DND-41 (cell line): ENCODE results near the gene BPIFB4.

Experiments
- ATAC-seq: fragments of 200-7000 bp; cut with Tn5 transposase; 3 replicates; pipeline ENCODE4 v1.9.1; 2021; ENCODE audit warnings: low read depth; ENCODE audit not compliant: insufficient read depth
- DNase-seq: peaks from one replicate; pipeline ENCODE4 v3.0.0-alpha.2; 2020
- H2AFZ ChIP-seq: 2 replicates; pipeline ENCODE4 v1.6.0; 2012; ENCODE audit warnings: low read depth, low read length
- H3K27ac ChIP-seq: 2 replicates; pipeline ENCODE4 v1.5.1; 2012; ENCODE audit warnings: low read length, inconsistent platforms
- H3K27me3 ChIP-seq: fragments of 200-600 bp; sonication (generic); 2 replicates; pipeline ENCODE4 v1.6.0; 2012; ENCODE audit warnings: low read length, mild to moderate bottlenecking, inconsistent platforms; ENCODE audit not compliant: insufficient read depth, poor library complexity
- H3K36me3 ChIP-seq: 2 replicates; pipeline ENCODE4 v1.5.1; 2012; ENCODE audit warnings: low read length, inconsistent platforms; ENCODE audit not compliant: insufficient read depth
- H3K4me1 ChIP-seq: 2 replicates; pipeline ENCODE4 v1.5.1; 2012; ENCODE audit warnings: mild to moderate bottlenecking, low read length; ENCODE audit not compliant: insufficient read depth
- H3K4me2 ChIP-seq: 2 replicates; pipeline ENCODE4 v1.6.0; 2012; ENCODE audit warnings: mild to moderate bottlenecking, moderate library complexity, low read length, inconsistent platforms; ENCODE audit not compliant: insufficient read depth
- H3K4me3 ChIP-seq, 2 experiments: fragments of 200-600 bp in 1 of 2; shearing (Covaris generic) in 1 of 2; 2 replicates each; pipeline ENCODE4 v1.5.1; 2012 to 2016; ENCODE audit warnings: inconsistent platforms in 2 of 2, low read length in 2 of 2, mild to moderate bottlenecking in 2 of 2, low read depth in 1 of 2, moderate library complexity in 1 of 2
- H3K79me2 ChIP-seq: 2 replicates; pipeline ENCODE4 v1.6.0; 2012; ENCODE audit warnings: low read length, inconsistent platforms; ENCODE audit not compliant: insufficient read depth
- H3K9ac ChIP-seq: 2 replicates; pipeline ENCODE4 v1.6.0; 2012; ENCODE audit warnings: low read depth, mild to moderate bottlenecking, inconsistent platforms, low read length, moderate library complexity
- H3K9me3 ChIP-seq: 2 replicates; pipeline ENCODE4 v1.5.1; 2012; ENCODE audit warnings: low read length, moderate library complexity, mild to moderate bottlenecking, inconsistent platforms; ENCODE audit not compliant: insufficient read depth, severe bottlenecking
- H4K20me1 ChIP-seq: 2 replicates; pipeline ENCODE4 v1.6.0; 2012; ENCODE audit warnings: low read length; ENCODE audit not compliant: insufficient read depth
- EZH2 ChIP-seq: IDR thresholded peaks from 3 replicates; pipeline ENCODE4 v1.6.1; 2012; ENCODE audit warnings: borderline replicate concordance, low read depth, mild to moderate bottlenecking, moderate library complexity, low read length, inconsistent platforms; ENCODE audit not compliant: severe bottlenecking
- TF ChIP-seq, protein P1 (sequence below): IDR thresholded peaks from 2 replicates; pipeline ENCODE4 v1.5.1; 2012; ENCODE audit warnings: borderline replicate concordance, low read length, moderate library complexity, mild to moderate bottlenecking; ENCODE audit not compliant: poor library complexity, severe bottlenecking; ENCODE audit errors: extremely low read depth

The BPIFB4 gene

DNA sequence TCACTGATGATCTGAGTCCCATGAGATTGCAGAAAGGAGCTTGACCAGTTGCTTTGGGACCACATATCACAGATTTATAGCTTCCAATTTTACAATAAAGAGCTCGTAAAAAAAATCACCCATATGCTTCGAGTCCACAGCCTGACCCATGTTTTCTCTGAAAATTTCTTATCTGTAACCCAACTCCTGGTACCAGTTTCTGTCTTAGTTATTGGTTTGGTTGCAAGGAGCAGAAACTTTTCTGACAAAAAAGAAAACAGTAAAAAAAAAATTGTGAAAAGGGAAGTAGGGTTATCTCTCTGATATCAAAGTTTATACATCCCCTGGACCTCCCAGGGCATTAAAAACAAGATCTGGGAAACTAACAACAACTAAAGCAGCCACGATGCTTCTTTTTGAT lies 57.8 kb downstream of the BPIFB4 start:
- DNase-seq (no peak), ATAC-seq (no peak)
- Histone ChIP-seq H3K9ac (no peak overlapping the region), H2AFZ (no peak overlapping the region), H3K4me2 (no peak overlapping the region), H4K20me1 (no peaks in the 10 kb centered on the region), H3K36me3 (no peaks in the 10 kb centered on the region), H3K4me1 (no peaks in the 10 kb centered on the region), H3K27ac (no peak overlapping the region), H3K4me3 (no peak overlapping the region), H3K27me3 (peaks cover 3% of the 10 kb centered on the region), H3K9me3 (no peaks in the 10 kb centered on the region), H3K79me2 (no peaks in the 10 kb centered on the region)
- TF ChIP-seq, protein P1, sequence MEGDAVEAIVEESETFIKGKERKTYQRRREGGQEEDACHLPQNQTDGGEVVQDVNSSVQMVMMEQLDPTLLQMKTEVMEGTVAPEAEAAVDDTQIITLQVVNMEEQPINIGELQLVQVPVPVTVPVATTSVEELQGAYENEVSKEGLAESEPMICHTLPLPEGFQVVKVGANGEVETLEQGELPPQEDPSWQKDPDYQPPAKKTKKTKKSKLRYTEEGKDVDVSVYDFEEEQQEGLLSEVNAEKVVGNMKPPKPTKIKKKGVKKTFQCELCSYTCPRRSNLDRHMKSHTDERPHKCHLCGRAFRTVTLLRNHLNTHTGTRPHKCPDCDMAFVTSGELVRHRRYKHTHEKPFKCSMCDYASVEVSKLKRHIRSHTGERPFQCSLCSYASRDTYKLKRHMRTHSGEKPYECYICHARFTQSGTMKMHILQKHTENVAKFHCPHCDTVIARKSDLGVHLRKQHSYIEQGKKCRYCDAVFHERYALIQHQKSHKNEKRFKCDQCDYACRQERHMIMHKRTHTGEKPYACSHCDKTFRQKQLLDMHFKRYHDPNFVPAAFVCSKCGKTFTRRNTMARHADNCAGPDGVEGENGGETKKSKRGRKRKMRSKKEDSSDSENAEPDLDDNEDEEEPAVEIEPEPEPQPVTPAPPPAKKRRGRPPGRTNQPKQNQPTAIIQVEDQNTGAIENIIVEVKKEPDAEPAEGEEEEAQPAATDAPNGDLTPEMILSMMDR = no peak

GRCh38 chr20:33139467-33139866 lies 60.0 kb downstream of the BPIFB4 start:
- Histone ChIP-seq H3K27me3 (no peaks in the 10 kb centered on the region), H3K9me3 (no peaks in the 10 kb centered on the region), H3K4me2 (no peak overlapping the region), H3K4me1 (no peaks in the 10 kb centered on the region), H2AFZ (no peak overlapping the region), H3K79me2 (no peaks in the 10 kb centered on the region), H4K20me1 (no peaks in the 10 kb centered on the region), H3K9ac (no peak overlapping the region), H3K27ac (no peak overlapping the region), H3K36me3 (no peaks in the 10 kb centered on the region), H3K4me3 (no peak overlapping the region)
- TF ChIP-seq, protein P1 = no peak
- no peak for TF ChIP-seq EZH2
- no peak for ATAC-seq
- no peak for DNase-seq

- H3K27ac ChIP-seq = no peak overlapping the region
- H3K9ac ChIP-seq = no peak overlapping the region
- no peak overlapping the region for H2AFZ ChIP-seq
- no peak overlapping the region for H3K4me3 ChIP-seq
- no peak for DNase-seq
- no peak overlapping the region for H3K4me2 ChIP-seq
- H3K79me2 ChIP-seq = no peaks in the 10 kb centered on the region
- no peak for TF ChIP-seq EZH2
- TF ChIP-seq, protein P1 = no peak
- H3K36me3 ChIP-seq = no peaks in the 10 kb centered on the region
- no peaks in the 10 kb centered on the region for H4K20me1 ChIP-seq
- H3K27me3 ChIP-seq = peaks cover 8% of the 10 kb centered on the region
- H3K4me1 ChIP-seq = no peaks in the 10 kb centered on the region
- ATAC-seq = no peak
- no peaks in the 10 kb centered on the region for H3K9me3 ChIP-seq
Measured at GRCh38 chr20:33145521-33145920, 66.1 kb downstream of the BPIFB4 start.

DNA sequence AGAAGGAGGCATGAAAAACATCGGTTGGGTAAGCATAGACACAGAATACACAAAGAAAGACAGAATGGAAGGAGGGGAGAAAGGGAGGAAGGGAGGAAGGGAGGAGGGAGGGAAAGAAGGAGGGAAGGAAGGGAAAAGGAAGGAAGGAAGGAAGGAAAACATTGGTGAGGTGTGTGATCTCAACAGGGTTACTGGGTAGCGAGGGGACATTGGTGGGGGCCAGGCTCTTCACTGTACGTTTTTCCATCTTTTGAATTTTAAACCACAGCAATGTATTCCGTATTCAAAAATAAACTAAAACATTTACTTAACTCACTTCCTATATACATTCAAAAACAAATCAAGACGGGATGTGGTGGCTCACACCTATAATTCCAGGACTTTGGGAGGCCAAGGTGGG lies 67.9 kb downstream of the BPIFB4 start:
- Histone ChIP-seq H3K4me3 (no peak overlapping the region), H3K9me3 (no peaks in the 10 kb centered on the region), H3K4me1 (no peaks in the 10 kb centered on the region), H3K9ac (no peak overlapping the region), H3K79me2 (no peaks in the 10 kb centered on the region), H2AFZ (no peak overlapping the region), H3K27me3 (peaks cover 8% of the 10 kb centered on the region), H3K27ac (no peak overlapping the region), H3K36me3 (no peaks in the 10 kb centered on the region), H4K20me1 (no peaks in the 10 kb centered on the region), H3K4me2 (no peak overlapping the region)
- ATAC-seq (no peak), DNase-seq (no peak)
- TF ChIP-seq, protein P1 = no peak
- no peak for TF ChIP-seq EZH2
